Kidney (tissue), 14 donors: ENCODE results near the gene DOCK6. TPM values are rescaled to one million over a fixed set of nuclear protein-coding genes. Genes with fewer than 3 reads are reported as not detected.
A peak's percentile ranks its signal among the peaks of the same experiment; 100 is the strongest.

ENCODE experiments used
- DNase-seq, 5 donors: peaks; one replicate each; pipeline ENCODE4 v3.0.0-alpha.2; 2013 to 2020
- FAIRE-seq: peaks from 2 replicates; lab custom pipeline; 2012; peaks lifted over from hg19 to GRCh38; lab: Jason Lieb, UNC
- H3K27ac ChIP-seq, 2 donors: one replicate each; pipeline ENCODE4 v1.7.0; 2013; ENCODE audit warnings: low read depth in 2 of 2, low read length in 2 of 2, inconsistent platforms in 1 of 2
- H3K27me3 ChIP-seq: one replicate; pipeline ENCODE4 v1.7.1; 2013; ENCODE audit warnings: low read length, inconsistent platforms; ENCODE audit not compliant: control insufficient read depth, insufficient read depth
- H3K36me3 ChIP-seq, 3 donors: one replicate each; pipeline versions ENCODE4 v1.7.0 to v1.7.1; 2013; ENCODE audit warnings: low read length in 3 of 3, control low read depth in 1 of 3, inconsistent platforms in 1 of 3; ENCODE audit not compliant: insufficient read depth in 3 of 3, control insufficient read depth in 2 of 3
- H3K4me1 ChIP-seq, 3 donors: one replicate each; pipeline versions ENCODE4 v1.7.0 to v1.7.1; 2013; ENCODE audit warnings: low read length in 3 of 3, inconsistent platforms in 1 of 3, low read depth in 1 of 3; ENCODE audit not compliant: control insufficient read depth in 2 of 3, insufficient read depth in 2 of 3
- H3K4me3 ChIP-seq, 3 donors: one replicate each; pipeline versions ENCODE4 v1.7.0 to v1.8.1; 2013; ENCODE audit warnings: low read length in 3 of 3, control low read depth in 1 of 3, inconsistent platforms in 1 of 3
- H3K9ac ChIP-seq, 3 donors: one replicate each; pipeline versions ENCODE4 v1.7.0 to v1.7.1; 2013; ENCODE audit warnings: low read length in 3 of 3, control low read depth in 1 of 3, inconsistent platforms in 1 of 3
- H3K9me3 ChIP-seq, 3 donors: one replicate each; pipeline versions ENCODE4 v1.7.0 to v1.7.1; 2013; ENCODE audit warnings: low read length in 3 of 3, control low read depth in 1 of 3, inconsistent platforms in 1 of 3; ENCODE audit not compliant: control insufficient read depth in 2 of 3, insufficient read depth in 1 of 3
- intact Hi-C: fragments of 100-400 bp; cut with DNase I; formaldehyde crosslinking; loops from one replicate; pipeline ENCODE4 v1.11.1; 2022
- polyA plus RNA-seq: library from polyadenylated mRNA; stranded (reverse); fragments of 350-450 nt; fragmentation: Illumina TruSeq; extraction: RNeasy Lipid Tissue Mini Kit (QIAGEN cat#74804); gene quantifications from one replicate; pipeline ENCODE4 v1.2.3, GENCODE V29; 2014; ENCODE audit warnings: low read depth, low replicate concordance; ENCODE audit not compliant: insufficient read depth
- total RNA-seq: library from RNA; stranded (reverse); fragmentation: NEBNext Ultra II Directional; extraction: Animal tissue kit (Norgen Biotek cat#: 25700); gene quantifications from one replicate; pipeline ENCODE4 v1.2.1, GENCODE V29; 2021
- TF ChIP-seq, protein P1 (sequence below): IDR thresholded peaks from 3 replicates; pipeline ENCODE4 v1.5.1; 2012; ENCODE audit warnings: mild to moderate bottlenecking, moderate library complexity, borderline replicate concordance; ENCODE audit not compliant: insufficient read depth; ENCODE audit errors: extremely low read depth
- donor health status: control.
- donor health status: control.
- donor health status: control.
- donor health status: control.
- donor health status: control.
- donor health status: DM: yes; HTN: yes; CAD: no.
- donor health status: Normal renal cell carcinoma (clear cell type).

Gene DOCK6
- total and polyA plus RNA-seq, 2 donors from 2014 or later = 45.8 to 112 TPM

DNA sequence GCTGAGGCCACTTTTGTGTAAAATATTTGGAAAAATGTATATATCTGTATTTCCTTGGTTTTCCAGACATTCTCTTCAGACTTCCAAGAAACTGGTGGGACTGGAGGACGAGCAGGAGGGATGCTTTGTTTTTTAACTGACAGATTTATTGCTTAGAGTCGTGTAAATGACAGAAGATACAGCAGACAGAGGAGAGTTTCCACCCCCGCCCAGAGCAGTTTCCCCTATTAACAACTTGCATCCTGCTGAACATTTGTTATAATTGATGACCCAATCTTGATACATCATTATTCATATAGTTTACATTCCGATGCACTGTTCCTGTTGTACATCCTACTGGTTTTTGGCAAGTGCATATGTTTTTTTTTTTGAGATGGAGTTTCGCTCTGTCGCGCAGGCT is 7.1 kb upstream of the DOCK6 start:
- H3K9me3 ChIP-seq = no peaks in the 10 kb centered on the region
- TF ChIP-seq, protein P1, sequence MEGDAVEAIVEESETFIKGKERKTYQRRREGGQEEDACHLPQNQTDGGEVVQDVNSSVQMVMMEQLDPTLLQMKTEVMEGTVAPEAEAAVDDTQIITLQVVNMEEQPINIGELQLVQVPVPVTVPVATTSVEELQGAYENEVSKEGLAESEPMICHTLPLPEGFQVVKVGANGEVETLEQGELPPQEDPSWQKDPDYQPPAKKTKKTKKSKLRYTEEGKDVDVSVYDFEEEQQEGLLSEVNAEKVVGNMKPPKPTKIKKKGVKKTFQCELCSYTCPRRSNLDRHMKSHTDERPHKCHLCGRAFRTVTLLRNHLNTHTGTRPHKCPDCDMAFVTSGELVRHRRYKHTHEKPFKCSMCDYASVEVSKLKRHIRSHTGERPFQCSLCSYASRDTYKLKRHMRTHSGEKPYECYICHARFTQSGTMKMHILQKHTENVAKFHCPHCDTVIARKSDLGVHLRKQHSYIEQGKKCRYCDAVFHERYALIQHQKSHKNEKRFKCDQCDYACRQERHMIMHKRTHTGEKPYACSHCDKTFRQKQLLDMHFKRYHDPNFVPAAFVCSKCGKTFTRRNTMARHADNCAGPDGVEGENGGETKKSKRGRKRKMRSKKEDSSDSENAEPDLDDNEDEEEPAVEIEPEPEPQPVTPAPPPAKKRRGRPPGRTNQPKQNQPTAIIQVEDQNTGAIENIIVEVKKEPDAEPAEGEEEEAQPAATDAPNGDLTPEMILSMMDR = no peak
- H3K27ac ChIP-seq = peak overlapping the region in 1 of 2 donors; percentile 84
- no peak for FAIRE-seq
- no peaks in the 10 kb centered on the region for H3K36me3 ChIP-seq
- no peaks in the 10 kb centered on the region for H3K27me3 ChIP-seq
- H3K4me1 ChIP-seq = peaks cover 0 to 9% (median 2%) of the 10 kb centered on the region in 3 donors
- intact Hi-C loops = no loop called here
- no peak overlapping the region for H3K4me3 ChIP-seq
- peak in 2 of 5 donors; percentile 72 to 77 for DNase-seq
- no peak overlapping the region for H3K9ac ChIP-seq

- no peaks in the 10 kb centered on the region for H3K27me3 ChIP-seq
- H3K4me1 ChIP-seq = peaks cover 0 to 12% (median 2%) of the 10 kb centered on the region in 3 donors
- H3K9ac ChIP-seq = no peak overlapping the region
- H3K4me3 ChIP-seq = no peak overlapping the region
- TF ChIP-seq, protein P1 = no peak
- FAIRE-seq (no peak), DNase-seq (peak; percentile 72 to 94 (median 79))
- peak overlapping the region; percentile 29 to 63 for H3K27ac ChIP-seq
- H3K36me3 ChIP-seq = no peaks in the 10 kb centered on the region
- intact Hi-C loops = no loop called here
- no peaks in the 10 kb centered on the region for H3K9me3 ChIP-seq
Observed at GRCh38 chr19:11268783-11269267, 6.5 kb upstream of the DOCK6 start.

DNA sequence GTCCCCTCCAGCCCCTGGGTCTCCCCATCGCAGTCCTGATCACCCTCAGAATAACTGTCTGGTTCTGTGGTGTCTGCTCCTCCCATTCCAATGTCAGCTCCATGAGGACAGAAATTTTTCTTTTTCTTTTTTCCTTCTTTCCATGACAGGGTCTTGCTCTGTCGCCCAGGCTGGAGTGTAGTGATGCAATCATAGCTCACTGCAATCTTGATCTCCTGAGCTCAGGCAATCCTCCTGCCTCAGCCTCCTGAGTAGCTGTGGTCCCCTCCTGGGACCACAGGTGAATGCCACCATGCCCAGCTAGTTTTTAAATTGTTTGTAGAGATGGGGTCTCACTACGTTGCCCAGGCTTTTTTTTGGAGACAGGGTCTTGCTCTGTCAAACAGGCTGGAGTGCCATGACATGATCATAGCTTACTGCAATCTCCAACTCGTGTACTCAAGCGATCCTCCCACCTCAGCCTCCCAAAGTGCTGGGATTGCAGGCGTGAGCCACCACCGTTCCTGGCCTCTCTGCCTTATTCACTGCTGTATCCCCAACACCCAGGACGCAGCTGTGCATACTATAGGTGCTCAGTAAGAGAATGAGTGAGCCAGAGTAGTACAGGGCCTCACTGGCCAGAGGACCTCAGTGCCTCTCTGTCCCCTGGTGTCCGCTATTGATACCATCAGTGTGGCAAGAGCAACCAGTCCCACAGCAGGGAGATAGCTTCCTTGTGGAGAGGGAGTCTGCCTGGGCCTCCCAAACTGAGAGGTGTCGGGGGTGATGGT is 5.2 kb upstream of the DOCK6 start:
- H3K27me3 ChIP-seq = no peaks in the 10 kb centered on the region
- TF ChIP-seq, protein P1 = no peak
- H3K27ac ChIP-seq = no peak overlapping the region
- H3K9me3 ChIP-seq = no peaks in the 10 kb centered on the region
- intact Hi-C loops = no loop called here
- H3K4me1 ChIP-seq = peaks cover 0 to 12% (median 2%) of the 10 kb centered on the region in 3 donors
- no peak overlapping the region for H3K9ac ChIP-seq
- FAIRE-seq = no peak
- no peak for DNase-seq
- H3K36me3 ChIP-seq = no peaks in the 10 kb centered on the region
- H3K4me3 ChIP-seq = no peak overlapping the region
